GM13976 (cell line): ENCODE measurements around the gene DYNC1LI2.

ENCODE experiments used
- DNase-seq: peaks from one replicate; pipeline ENCODE4 v3.0.0; 2012; ENCODE audit warnings: low spot score
- in situ Hi-C: fragments of 300-500 bp; cut with MboI; formaldehyde crosslinking; loops from one replicate; pipeline ENCODE4 v1.12.0; 2022; ENCODE audit warnings: low sequenced_read_pairs, mixed read lengths, inconsistent platforms; ENCODE audit not compliant: unreplicated experiment
- TF ChIP-seq, protein P1 (sequence below): IDR thresholded peaks from 2 replicates; pipeline ENCODE4 v1.5.1; 2012; ENCODE audit warnings: borderline replicate concordance, mild to moderate bottlenecking; ENCODE audit not compliant: insufficient read depth; ENCODE audit errors: extremely low read depth, missing control alignments, control extremely low read depth

DYNC1LI2 gene

DNA sequence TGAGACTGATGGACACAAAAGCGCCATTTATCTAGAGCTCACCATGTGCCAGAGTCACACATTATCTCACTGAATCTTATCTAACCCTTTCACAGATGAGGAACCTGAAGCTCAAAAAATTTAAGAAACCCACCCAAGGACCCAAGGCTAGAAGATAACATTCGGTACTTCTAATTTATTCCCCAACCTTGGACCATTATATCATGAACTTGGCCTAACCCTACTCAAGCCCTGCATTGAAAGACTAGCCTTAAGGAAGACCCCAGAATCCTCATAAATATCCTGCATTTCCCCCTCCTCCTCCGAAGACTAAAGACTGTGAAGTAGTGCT is 548 bp upstream of the DYNC1LI2 start:
- TF ChIP-seq, protein P1, sequence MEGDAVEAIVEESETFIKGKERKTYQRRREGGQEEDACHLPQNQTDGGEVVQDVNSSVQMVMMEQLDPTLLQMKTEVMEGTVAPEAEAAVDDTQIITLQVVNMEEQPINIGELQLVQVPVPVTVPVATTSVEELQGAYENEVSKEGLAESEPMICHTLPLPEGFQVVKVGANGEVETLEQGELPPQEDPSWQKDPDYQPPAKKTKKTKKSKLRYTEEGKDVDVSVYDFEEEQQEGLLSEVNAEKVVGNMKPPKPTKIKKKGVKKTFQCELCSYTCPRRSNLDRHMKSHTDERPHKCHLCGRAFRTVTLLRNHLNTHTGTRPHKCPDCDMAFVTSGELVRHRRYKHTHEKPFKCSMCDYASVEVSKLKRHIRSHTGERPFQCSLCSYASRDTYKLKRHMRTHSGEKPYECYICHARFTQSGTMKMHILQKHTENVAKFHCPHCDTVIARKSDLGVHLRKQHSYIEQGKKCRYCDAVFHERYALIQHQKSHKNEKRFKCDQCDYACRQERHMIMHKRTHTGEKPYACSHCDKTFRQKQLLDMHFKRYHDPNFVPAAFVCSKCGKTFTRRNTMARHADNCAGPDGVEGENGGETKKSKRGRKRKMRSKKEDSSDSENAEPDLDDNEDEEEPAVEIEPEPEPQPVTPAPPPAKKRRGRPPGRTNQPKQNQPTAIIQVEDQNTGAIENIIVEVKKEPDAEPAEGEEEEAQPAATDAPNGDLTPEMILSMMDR: no peak
- DNase-seq: no peak
- in situ Hi-C loops: no loop called here

DNA sequence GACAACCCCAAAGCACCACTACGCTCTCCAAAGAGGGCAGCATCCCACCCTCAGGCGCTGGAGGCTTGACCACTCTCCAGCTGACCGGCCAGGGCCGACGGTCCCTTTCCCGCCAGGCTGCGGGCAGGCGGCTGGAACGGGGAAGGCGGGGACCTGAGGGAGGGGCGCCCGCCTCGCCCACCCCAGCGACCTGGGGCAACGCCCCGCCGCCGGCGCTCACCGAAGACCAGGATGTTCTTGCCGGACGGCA is 431 bp downstream of the DYNC1LI2 start:
- in situ Hi-C loops: no loop called here
- DNase-seq: no peak
- TF ChIP-seq, protein P1: no peak

GRCh38 chr16:66750279-66751052 is 943 bp downstream of the DYNC1LI2 start:
- TF ChIP-seq, protein P1: no peak
- DNase-seq: peak; percentile 27
- in situ Hi-C loops: no loop called here

DNA sequence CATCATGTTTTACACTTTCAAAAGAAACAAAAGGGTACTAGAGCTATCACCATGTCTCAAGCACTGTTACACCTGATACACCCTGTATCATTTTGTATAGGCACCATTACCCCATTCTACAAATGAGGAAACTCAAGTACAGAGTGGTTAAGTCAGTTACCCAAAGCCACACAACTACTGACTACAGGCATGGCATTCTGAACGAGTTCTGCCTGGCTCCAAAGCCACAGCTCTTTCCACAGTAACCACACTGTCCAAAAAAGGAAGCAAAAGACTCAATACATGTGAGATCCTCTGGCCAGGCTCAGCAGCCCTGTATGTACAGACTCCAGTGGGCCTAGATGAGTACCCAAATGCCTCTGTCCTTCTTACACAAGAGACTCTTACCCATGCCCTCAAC is 4.7 kb downstream of the DYNC1LI2 start:
- TF ChIP-seq, protein P1: no peak
- in situ Hi-C loops: no loop called here
- no peak for DNase-seq

DNA sequence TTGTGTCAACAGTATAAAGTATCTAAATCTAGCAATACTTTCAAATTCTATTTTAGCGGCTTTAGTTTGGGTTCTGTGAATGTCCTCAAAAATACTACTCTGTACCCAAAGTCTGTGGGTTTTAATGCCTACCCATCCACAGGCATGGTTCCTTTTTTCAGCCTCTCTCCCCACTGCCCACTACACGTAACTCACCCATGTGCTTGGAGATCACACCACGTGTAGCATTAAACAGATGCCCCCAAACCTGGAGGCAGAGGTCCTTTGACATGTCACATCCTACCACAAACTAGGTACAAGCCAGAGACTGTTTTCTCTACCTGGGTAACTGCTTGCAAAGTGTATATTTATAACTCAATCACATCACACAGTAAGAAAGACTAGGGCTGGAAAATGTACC is 5.4 kb downstream of the DYNC1LI2 start:
- DNase-seq: no peak
- TF ChIP-seq, protein P1: no peak
- in situ Hi-C loops: no loop called here

- DNase-seq: no peak
- in situ Hi-C loops: no loop called here
- TF ChIP-seq, protein P1: no peak
These were observed 9.2 kb downstream of the DYNC1LI2 start for GRCh38 chr16:66741950-66742808.
